Mesodermal cell (in vitro differentiated cells): Measurements from ENCODE around the gene CRIP2.
A peak's percentile ranks its signal among the peaks of the same experiment; 100 is the strongest.

Source experiments
- H3K27ac ChIP-seq: 2 replicates; pipeline ENCODE4 v1.7.0; 2013; ENCODE audit warnings: mild to moderate bottlenecking, low read depth, low read length, moderate library complexity; ENCODE audit not compliant: severe bottlenecking
- H3K36me3 ChIP-seq: 2 replicates; pipeline ENCODE4 v1.7.1; 2013; ENCODE audit warnings: mild to moderate bottlenecking, low read length, moderate library complexity; ENCODE audit not compliant: control insufficient read depth, insufficient read depth
- H3K4me1 ChIP-seq: one replicate; pipeline ENCODE4 v1.7.1; 2013; ENCODE audit warnings: mild to moderate bottlenecking, low read length; ENCODE audit not compliant: insufficient read depth, control insufficient read depth, poor library complexity, severe bottlenecking
- H3K4me3 ChIP-seq: 2 replicates; pipeline ENCODE4 v1.7.0; 2013; ENCODE audit warnings: low read length, control low read depth, mild to moderate bottlenecking; ENCODE audit not compliant: insufficient read depth, poor library complexity, severe bottlenecking; ENCODE audit errors: extremely low read depth
- H3K9me3 ChIP-seq: 2 replicates; pipeline ENCODE4 v1.7.1; 2013; ENCODE audit warnings: mild to moderate bottlenecking, low read length, moderate library complexity; ENCODE audit not compliant: control insufficient read depth
- WGBS, 2 experiments: methylation state at CpG; one replicate each; pipeline ENCODE4 v1.1.5; 2013; ENCODE audit warnings: missing lambda C conversion rate in 2 of 2; ENCODE audit not compliant: insufficient coverage in 2 of 2; 5-methylcytosine and 5-hydroxymethylcytosine counted together

CRIP2 gene

GRCh38 chr14:105503935-105504692 is 29.5 kb downstream of the CRIP2 start:
- H3K27ac ChIP-seq, result no peak overlapping the region
- H3K36me3 ChIP-seq, result no peaks in the 10 kb centered on the region
- H3K4me1 ChIP-seq, result peaks cover 5% of the 10 kb centered on the region
- 83 to 90% methylated on average over 17 to 19 of the region's 29 CpGs for WGBS, 2 experiments
- no peak overlapping the region for H3K4me3 ChIP-seq
- no peaks in the 10 kb centered on the region for H3K9me3 ChIP-seq

- H3K4me3 ChIP-seq, result no peak overlapping the region
- WGBS, 2 experiments, result 90 to 95% methylated on average over 12 to 16 of the region's 16 CpGs
- no peaks in the 10 kb centered on the region for H3K9me3 ChIP-seq
- peaks cover 5% of the 10 kb centered on the region for H3K4me1 ChIP-seq
- no peak overlapping the region for H3K27ac ChIP-seq
- H3K36me3 ChIP-seq, result no peaks in the 10 kb centered on the region
Observed at GRCh38 chr14:105505101-105505500, 30.5 kb downstream of the CRIP2 start.

- H3K4me3 ChIP-seq, result no peak overlapping the region
- no peaks in the 10 kb centered on the region for H3K36me3 ChIP-seq
- H3K9me3 ChIP-seq, result no peaks in the 10 kb centered on the region
- H3K27ac ChIP-seq, result no peak overlapping the region
- H3K4me1 ChIP-seq, result no peaks in the 10 kb centered on the region
- 81 to 87% methylated on average over 13 to 17 of the region's 17 CpGs for WGBS, 2 experiments
Observed at GRCh38 chr14:105507247-105507646, 32.6 kb downstream of the CRIP2 start.

- Histone ChIP-seq H3K27ac (no peak overlapping the region), H3K9me3 (no peaks in the 10 kb centered on the region), H3K4me3 (no peak overlapping the region), H3K36me3 (no peaks in the 10 kb centered on the region), H3K4me1 (no peaks in the 10 kb centered on the region)
- 86 to 88% methylated on average over 11 to 15 of the region's 16 CpGs for WGBS, 2 experiments
Observed at GRCh38 chr14:105508069-105508468, 33.4 kb downstream of the CRIP2 start.

- WGBS, 2 experiments, result 91 to 92% methylated on average over 10 to 12 of the region's 12 CpGs
- no peaks in the 10 kb centered on the region for H3K4me1 ChIP-seq
- no peak overlapping the region for H3K27ac ChIP-seq
- no peaks in the 10 kb centered on the region for H3K9me3 ChIP-seq
- H3K36me3 ChIP-seq, result no peaks in the 10 kb centered on the region
- no peak overlapping the region for H3K4me3 ChIP-seq
Observed at GRCh38 chr14:105508601-105509000, 34.0 kb downstream of the CRIP2 start.

- Histone ChIP-seq H3K27ac (no peak overlapping the region), H3K9me3 (peaks cover 8% of the 10 kb centered on the region), H3K4me3 (no peak overlapping the region), H3K36me3 (no peaks in the 10 kb centered on the region), H3K4me1 (no peaks in the 10 kb centered on the region)
- WGBS, 2 experiments, result 61 to 65% methylated on average over 5 of the region's 5 CpGs
Observed at GRCh38 chr14:105517096-105517495, 42.5 kb downstream of the CRIP2 start.

GRCh38 chr14:105519946-105520698 is 45.5 kb downstream of the CRIP2 start:
- Histone ChIP-seq H3K9me3 (peaks cover 8% of the 10 kb centered on the region), H3K27ac (no peak overlapping the region), H3K4me1 (no peaks in the 10 kb centered on the region), H3K4me3 (no peak overlapping the region), H3K36me3 (no peaks in the 10 kb centered on the region)
- WGBS, 2 experiments, result 67 to 70% methylated on average over 10 to 14 of the region's 14 CpGs

- no peaks in the 10 kb centered on the region for H3K36me3 ChIP-seq
- no peak overlapping the region for H3K27ac ChIP-seq
- H3K4me1 ChIP-seq, result peaks cover 5% of the 10 kb centered on the region
- no peaks in the 10 kb centered on the region for H3K9me3 ChIP-seq
- WGBS, 2 experiments, result 83 to 86% methylated on average over 6 of the region's 9 CpGs
- H3K4me3 ChIP-seq, result no peak overlapping the region
Observed at GRCh38 chr14:105525326-105525725, 50.7 kb downstream of the CRIP2 start.

GRCh38 chr14:105525861-105526775 is 51.5 kb downstream of the CRIP2 start, which contains the start of gene TMEM121:
TSS of gene TMEM121 (plus strand) at chr14:105526583. CDS start at chr14:105528835, 2,252 bp downstream.
- Histone ChIP-seq H3K36me3 (no peaks in the 10 kb centered on the region), H3K4me3 (peak within 1 kb of the TSS; percentile 50), H3K27ac (no peak within 1 kb of the TSS), H3K4me1 (peaks cover 5% of the 10 kb centered on the region), H3K9me3 (no peaks in the 10 kb centered on the region)
- 6 to 9% methylated on average over 43 to 64 of the region's 88 CpGs for WGBS, 2 experiments

- 31 to 34% methylated on average over 24 to 29 of the region's 48 CpGs for WGBS, 2 experiments
- Histone ChIP-seq H3K4me1 (peaks cover 5% of the 10 kb centered on the region), H3K36me3 (no peaks in the 10 kb centered on the region), H3K27ac (no peak overlapping the region), H3K4me3 (peak overlapping the region; percentile 50), H3K9me3 (no peaks in the 10 kb centered on the region)
Observed at GRCh38 chr14:105526776-105527380, 52.3 kb downstream of the CRIP2 start.
